Lower lobe of right lung (tissue), 2 donors: ENCODE data around the gene KRT86. TPM values are rescaled to one million over a fixed set of nuclear protein-coding genes. Genes with fewer than 3 reads are reported as not detected.

Experiments used
- ATAC-seq, 2 donors: fragments of 200-7000 bp; cut with Tn5 transposase; one replicate each; pipeline ENCODE4 v1.9.1; 2020 to 2022; ENCODE audit warnings: mild to moderate bottlenecking in 2 of 2, moderate library complexity in 2 of 2
- DNase-seq: peaks from one replicate; pipeline ENCODE4 v3.0.0-alpha.2; 2020
- H3K27ac ChIP-seq: fragments of 200-600 bp; one replicate; pipeline ENCODE4 v1.8.0; 2022
- H3K27me3 ChIP-seq: fragments of 200-600 bp; one replicate; pipeline ENCODE4 v1.8.0; 2022; ENCODE audit warnings: low read depth
- H3K36me3 ChIP-seq: fragments of 200-600 bp; one replicate; pipeline ENCODE4 v1.8.0; 2022; ENCODE audit warnings: mild to moderate bottlenecking
- H3K4me1 ChIP-seq: fragments of 200-600 bp; one replicate; pipeline ENCODE4 v1.8.0; 2022
- H3K4me3 ChIP-seq: fragments of 200-600 bp; one replicate; pipeline ENCODE4 v1.8.0; 2022; ENCODE audit warnings: mild to moderate bottlenecking
- H3K9me3 ChIP-seq: fragments of 200-600 bp; one replicate; pipeline ENCODE4 v1.8.0; 2022
- CTCF ChIP-seq: fragments of 200-600 bp; IDR thresholded peaks from one replicate; pipeline ENCODE4 v1.8.0; 2022; ENCODE audit warnings: antibody characterized with exemption, mild to moderate bottlenecking
- intact Hi-C: fragments of 100-400 bp; cut with DNase I; formaldehyde crosslinking; loops from one replicate; pipeline ENCODE4 v1.11.0; 2022
- total RNA-seq: library from RNA; stranded (reverse); fragmentation: NEBNext Ultra II Directional; extraction: Animal tissue kit (Norgen Biotek cat#: 25700); gene quantifications from one replicate; pipeline ENCODE4 v1.2.1, GENCODE V29; 2021
- donor health status: DM: no; HTN: yes; CAD: no; lungs with severe emphysema.

KRT86 gene
- total RNA-seq, 1 donor from 2014 or later: 0.74 TPM

GRCh38 chr12:52355176-52355575 is 80.7 kb downstream of the KRT86 start:
- intact Hi-C loops: no loop called here
- Histone ChIP-seq H3K27me3 (peaks cover 18% of the 10 kb centered on the region), H3K4me3 (no peak overlapping the region), H3K4me1 (peaks cover 7% of the 10 kb centered on the region), H3K36me3 (no peaks in the 10 kb centered on the region), H3K9me3 (no peaks in the 10 kb centered on the region), H3K27ac (no peak overlapping the region)
- no peak for TF ChIP-seq CTCF
- DNase-seq (no peak), ATAC-seq (no peak)

- Histone ChIP-seq H3K27ac (no peak overlapping the region), H3K9me3 (no peaks in the 10 kb centered on the region), H3K27me3 (peaks cover 18% of the 10 kb centered on the region), H3K36me3 (no peaks in the 10 kb centered on the region), H3K4me3 (no peak overlapping the region), H3K4me1 (peaks cover 7% of the 10 kb centered on the region)
- peak in 1 of 2 donors; percentile 2 for ATAC-seq
- no peak for TF ChIP-seq CTCF
- intact Hi-C loops: no loop called here
- no peak for DNase-seq
Measured at GRCh38 chr12:52356031-52356761, 81.8 kb downstream of the KRT86 start.

GRCh38 chr12:52356762-52357580 is 82.5 kb downstream of the KRT86 start:
- Histone ChIP-seq H3K4me1 (peaks cover 3% of the 10 kb centered on the region), H3K9me3 (no peaks in the 10 kb centered on the region), H3K4me3 (no peak overlapping the region), H3K27ac (no peak overlapping the region), H3K27me3 (peaks cover 18% of the 10 kb centered on the region), H3K36me3 (no peaks in the 10 kb centered on the region)
- ATAC-seq (no peak), DNase-seq (no peak)
- TF ChIP-seq CTCF: no peak
- intact Hi-C loops: no loop called here

Other genes with a start within 250 kb of the KRT86 start
- gene NR4A1, start 223.2 kb upstream of the KRT86 start, total RNA-seq: 39.3 TPM
- 31.8 TPM for gene ATG101, start 204.7 kb upstream of the KRT86 start, total RNA-seq
- gene SMIM41, start 194.9 kb upstream of the KRT86 start, total RNA-seq: 4.3 TPM
- gene KRT80, start 82.6 kb upstream of the KRT86 start, total RNA-seq: 3.0 TPM
- 257 TPM for gene KRT7, start 41.4 kb upstream of the KRT86 start, total RNA-seq
- not detected for gene KRT81, start 16.9 kb downstream of the KRT86 start, total RNA-seq
- gene KRT83, start 46.8 kb downstream of the KRT86 start, total RNA-seq: not detected
- not detected for gene KRT85, start 92.8 kb downstream of the KRT86 start, total RNA-seq
- not detected for gene KRT84, start 111.0 kb downstream of the KRT86 start, total RNA-seq
- not detected for gene KRT82, start 131.7 kb downstream of the KRT86 start, total RNA-seq
- gene KRT75, start 159.7 kb downstream of the KRT86 start, total RNA-seq: not detected
- not detected for gene KRT6B, start 177.5 kb downstream of the KRT86 start, total RNA-seq
- gene KRT6C, start 199.2 kb downstream of the KRT86 start, total RNA-seq: not detected
- gene KRT6A, start 218.6 kb downstream of the KRT86 start, total RNA-seq: 0.74 TPM
- gene KRT5, start 245.7 kb downstream of the KRT86 start, total RNA-seq: 0.65 TPM